Tongue (tissue), 2 donors: ENCODE measurements around the gene CFAP99. TPM values are rescaled to one million over a fixed set of nuclear protein-coding genes. Genes with fewer than 3 reads are reported as not detected.
"Not testable (repeated sequence)": the region's sequence is repeated elsewhere in the genome, so short reads cannot be mapped to it uniquely, and the experiment has no call there.

ENCODE experiments used
- DNase-seq: peaks from one replicate; pipeline ENCODE4 v3.0.0-alpha.2; 2015
- total RNA-seq: library from RNA; depleted of rRNA; stranded (reverse); fragments of >200 nt; gene quantifications from one replicate; pipeline ENCODE4 v1.2.3, GENCODE V29; 2014

The CFAP99 gene
- total RNA-seq, 1 donor from 2014 or later = not detected

DNA sequence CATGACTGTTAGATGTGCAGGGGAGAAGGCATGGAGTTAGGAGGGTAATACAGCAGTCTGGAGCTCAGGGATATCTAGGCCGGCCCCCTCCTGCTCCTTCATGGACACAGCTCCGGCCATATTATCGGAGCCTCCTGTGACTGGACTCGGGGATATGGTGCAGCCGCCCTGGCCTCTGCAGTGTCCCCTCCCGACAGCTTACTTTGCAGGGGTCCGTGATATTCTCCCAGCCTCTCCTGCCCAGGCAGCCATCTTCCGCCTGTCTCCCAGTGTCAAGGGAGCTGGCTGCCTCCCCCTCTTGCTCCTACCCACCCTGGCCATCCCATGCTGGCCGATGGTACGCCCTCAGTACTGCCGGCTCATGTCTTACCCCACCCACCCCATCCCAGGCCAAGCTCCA is 30.3 kb downstream of the CFAP99 start:
- DNase-seq = no peak

DNA sequence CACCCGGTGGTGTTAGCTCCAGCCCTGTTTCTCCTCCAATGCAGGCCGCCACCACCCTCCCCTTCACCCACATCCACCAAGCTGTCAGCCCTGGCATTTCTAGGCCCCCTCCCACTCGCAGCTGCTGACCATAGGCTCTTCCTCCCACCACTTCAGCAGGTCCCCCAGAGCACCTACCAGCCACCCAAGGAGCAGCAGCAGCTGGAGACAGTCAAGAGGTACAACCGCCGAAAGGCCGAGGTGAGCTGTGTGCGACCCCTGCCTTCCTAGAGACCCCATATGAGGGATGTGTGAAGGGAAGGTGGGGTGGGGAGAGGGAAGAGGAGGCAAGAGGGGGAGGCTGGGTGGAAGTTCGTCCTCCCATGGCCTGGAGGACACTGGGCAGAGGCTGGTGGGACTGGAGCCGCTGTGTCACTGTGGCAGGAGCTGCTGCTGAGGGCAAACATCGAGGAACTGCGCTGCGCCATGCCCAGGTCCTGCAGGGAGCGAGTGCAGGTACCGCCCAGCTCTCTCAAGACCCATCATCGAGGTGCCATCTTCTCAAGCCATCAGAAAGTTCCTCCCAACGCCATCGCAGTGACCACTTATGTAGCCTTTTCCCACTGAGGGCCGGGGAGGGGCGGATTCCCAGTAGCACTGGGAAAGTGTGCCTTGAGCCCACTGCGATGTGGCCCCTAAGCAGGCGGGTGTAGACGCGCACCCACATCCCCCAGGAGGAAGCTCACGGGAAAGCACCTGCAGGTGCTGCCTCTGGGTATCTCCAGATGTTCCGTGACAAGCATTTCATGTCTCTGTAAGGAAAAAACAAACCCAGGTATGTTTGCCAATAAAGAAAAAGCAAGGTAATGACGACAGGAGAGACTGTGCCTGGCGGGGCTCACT is 31.0 kb downstream of the CFAP99 start:
- no peak for DNase-seq

DNA sequence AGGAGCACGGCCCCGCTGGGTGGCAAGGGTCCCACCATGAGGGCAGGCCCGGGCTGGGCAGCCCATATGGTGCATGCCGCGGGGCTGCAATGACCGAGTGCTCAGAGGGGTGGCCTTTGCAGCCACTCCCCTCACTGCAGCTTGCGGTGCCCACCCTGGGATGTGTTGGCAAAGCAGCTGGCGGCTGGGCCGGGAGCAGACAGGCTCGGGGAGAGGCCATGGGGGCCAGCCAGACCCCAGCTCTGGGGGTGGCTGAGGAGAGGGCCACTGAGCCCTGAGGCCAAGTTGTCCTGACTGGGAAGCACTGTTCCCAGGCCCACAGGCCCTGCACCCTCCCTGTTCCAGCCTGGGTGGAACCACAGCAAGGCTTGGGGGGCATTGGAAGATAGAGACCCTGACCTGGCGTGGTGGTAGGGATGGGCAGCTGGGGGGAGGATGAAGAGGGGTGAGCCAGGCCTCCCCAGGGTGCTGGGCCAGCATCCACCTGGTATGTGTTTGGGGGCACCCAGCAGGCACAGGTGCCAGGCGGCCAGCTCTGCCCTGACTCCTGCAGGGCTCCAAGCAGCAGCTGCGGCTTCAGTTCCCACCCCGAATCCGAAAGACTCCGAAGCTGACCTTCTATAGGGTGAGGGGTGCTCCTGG is 31.8 kb downstream of the CFAP99 start:
- no peak for DNase-seq

DNA sequence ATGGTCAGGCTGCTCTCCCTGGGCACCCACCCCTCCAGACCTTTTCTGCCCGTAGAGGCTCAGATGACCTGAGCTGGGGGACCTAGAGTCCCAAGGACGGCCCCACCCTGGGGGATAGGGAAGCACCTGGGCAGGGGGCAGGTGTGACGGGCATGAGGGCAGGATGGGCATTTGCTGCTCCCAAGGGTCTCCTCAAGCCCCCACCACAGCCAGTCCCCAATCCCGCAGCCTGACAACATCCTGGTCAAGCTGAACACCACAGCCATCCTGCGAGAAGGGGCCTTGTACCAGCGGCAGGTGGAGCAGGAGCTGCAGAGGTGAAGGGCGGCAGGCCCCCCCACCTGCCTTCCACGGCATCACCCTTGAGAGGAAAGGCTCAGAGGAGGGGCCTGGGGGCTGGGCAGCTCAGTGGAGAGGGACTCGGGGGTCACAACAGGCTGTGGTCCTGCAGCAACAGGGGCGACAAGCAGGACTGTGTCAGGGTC is 32.3 kb downstream of the CFAP99 start:
- no peak for DNase-seq

DNA sequence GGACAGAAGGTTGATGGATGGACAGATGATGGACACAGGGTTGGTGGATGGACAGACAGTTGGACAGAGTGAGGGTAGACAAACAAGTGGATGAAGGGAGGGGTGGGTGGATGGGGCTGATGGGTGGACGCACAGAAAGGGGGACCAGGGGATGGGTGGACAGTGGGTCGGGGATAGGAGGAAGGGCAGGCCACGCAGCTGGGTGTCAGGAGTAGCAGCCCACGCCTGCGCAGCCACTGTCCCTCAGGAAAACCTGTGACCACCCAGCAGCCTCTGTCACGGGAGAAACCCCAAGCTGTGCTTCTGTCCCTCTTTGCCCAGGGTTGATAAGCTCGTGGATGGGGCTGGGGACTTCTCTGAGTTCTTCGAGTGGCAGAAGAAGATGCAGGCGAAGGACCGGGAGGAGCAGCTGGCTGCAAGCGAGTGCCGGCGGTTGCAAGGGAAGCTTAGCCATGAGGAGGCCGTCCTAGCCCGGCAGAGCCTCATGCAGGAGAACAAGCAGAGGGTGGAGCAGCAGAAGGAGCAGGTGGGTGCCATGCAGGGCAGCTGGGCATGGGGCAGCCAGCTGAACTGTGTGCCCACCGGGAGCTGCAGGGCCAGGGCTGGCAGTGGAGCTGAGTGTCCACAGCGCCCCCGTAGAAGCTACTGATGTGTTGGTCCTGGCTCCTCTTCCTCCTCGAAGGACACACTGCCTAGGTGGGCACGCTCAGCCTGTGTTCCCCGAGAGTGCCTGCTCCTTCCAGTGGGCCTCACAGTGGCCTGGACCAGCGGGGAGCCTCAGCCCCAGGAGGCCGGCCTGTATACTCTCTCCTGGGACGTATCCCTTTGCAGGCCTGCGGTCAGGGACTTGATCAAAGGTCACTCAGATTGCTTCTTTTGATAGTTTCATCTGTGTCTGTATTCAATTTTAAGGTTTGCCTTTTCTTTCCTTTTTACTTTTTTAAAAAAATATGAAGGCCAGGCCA is 33.3 kb downstream of the CFAP99 start:
- no peak for DNase-seq

DNA sequence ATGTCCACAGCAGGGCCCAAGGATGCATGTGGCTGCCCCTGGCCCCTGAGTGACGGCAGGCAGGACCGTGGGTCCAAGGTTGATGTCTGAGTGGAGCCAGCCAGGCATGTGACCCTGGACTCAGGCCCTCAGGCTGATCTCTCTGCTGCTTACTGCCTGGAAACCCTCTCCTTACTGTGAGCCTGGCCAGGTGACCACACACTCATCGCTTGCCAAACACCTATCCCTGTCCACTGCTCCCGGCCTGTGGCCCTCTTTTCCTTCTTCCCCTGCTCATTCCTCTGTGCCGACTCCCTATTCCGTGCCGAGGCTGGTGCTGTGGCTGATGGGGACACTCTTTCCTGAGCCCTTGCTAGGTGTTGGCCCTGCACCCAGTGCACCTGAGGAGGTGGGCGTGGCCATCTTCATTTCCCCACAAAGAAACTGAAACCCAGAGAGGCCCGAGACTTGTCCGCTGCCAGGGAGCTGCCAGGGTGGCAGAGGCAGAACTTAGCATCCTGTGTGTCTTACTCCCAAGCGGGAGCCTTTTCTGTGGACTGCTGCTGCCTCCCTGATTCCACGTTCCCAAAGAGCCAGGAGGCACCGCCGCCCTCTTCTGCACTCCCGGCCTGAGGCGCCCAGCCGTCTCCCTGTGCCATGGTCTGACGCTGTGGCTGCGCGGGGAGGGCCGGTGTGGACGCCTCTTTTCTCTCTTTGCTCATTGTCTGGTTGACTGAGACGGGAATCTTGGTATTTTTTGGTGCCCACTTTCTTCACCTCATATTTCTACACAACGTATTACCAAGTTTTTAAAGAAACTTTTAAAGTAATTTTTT is 38.9 kb downstream of the CFAP99 start:
- DNase-seq = no peak

DNA sequence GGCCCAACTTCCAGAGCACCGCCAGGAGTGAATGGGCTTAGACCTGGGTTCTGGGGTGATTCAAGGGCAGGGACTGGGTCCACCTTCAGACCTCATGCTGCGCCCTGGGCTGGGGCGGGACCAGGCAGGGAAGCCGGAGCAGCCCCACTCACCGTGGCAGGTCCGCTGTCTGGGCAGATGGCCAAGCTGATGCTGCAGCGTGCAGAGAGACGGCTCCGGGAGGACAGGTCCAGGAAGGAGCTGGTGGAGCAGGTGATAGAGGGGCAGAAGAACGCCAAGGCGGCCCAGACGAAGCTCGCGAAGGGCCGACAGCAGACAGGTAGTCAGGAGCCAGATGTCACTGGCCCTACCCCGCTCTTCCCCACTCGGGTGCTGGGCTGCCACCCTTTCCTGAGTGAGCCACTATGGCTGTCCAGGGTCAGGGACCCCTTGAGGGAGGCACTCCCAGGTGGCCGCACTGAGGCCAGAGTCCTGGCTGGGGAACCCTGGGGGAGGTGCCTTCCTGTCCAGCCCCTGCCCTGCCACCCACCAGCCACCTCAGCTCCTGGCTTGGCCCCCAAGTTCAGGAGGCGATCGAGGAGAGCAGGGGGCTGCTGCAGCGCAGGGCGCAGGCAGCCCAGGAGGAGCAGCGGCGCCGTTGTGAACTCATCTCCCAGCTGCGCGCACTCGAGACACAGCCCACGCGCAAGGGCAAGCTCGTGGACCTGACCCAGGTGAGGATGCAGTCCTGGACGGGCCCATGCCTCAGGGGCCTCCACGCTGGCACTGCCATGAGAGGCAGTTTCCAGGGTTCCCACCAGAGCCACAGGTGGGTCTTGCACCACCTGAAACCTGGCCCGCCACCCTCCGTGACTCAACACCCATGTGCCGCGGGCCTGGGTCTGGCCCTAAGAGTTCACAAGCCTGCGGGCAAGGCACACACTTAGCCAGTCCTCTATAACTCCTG is 40.1 kb downstream of the CFAP99 start:
- DNase-seq = no peak

DNA sequence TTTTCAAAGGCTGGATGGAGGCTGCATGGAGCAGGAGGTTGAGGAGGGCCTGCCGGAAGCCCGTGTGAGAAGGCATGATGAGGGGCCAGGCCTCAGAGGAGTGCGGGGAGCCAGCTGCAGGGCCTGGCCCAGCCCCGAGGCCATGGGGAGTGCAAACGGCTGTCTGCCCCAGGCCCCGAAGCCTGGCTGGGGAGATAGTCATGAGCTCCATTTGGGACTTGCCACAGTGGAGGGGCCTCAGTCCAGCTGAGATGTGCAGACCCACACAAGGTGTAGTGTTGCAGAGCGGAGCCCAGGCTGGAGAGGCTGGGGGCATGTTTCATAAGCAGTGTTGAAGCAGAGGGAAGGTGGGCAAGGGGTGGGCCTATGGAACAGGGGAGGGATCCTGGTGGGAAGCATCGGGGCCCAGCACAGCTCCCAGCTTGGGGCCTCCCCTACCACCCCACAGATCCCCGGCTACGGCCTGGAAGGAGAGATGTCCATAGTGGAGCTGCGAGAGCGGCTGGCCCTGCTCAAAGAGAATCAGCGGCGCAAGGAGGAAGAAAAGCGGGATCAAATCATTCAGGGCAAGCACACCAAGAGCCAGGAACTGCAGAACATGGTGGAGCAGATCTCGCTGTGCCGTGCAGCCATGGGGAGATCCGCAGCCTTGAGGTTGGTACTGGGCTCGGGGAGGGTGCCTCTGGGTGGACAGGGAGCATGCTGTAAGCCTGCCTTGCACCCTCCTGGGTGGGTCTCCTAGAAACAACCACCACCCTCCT is 41.0 kb downstream of the CFAP99 start:
- DNase-seq = no peak

DNA sequence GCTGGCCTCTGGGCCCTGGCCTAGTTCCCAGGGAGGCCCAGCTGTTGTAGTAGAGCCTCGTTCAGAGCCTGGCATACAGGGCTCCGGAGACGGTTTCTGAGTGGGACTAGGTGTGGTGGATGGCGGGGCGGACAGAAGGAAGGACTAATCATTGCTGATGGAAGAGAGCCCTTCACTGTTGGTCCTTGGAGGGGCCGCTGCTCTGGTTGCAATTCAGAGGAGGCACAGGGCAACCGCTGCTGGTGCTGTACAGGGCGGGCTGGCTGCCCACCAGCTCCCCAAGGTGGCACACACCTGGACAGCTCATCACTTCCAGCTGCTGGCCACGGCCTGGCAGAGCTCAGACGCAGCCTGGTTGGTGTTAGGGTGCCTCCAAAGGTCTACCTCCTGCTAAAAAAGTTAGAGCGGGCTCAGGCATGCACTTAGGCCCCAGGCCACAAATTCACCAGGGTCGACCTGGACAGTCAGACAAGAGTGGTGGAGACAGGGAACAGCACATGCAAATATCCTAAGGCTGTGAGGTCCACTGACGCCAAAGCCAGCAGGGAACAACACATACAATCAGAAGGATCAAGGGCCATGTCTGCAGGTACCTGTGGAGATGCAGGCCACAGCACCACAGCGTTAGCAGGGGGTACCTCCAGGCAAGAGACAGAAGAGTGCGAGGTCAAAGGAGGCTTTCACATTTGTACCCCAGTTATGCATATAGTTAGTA is 42.6 kb downstream of the CFAP99 start:
- DNase-seq = no peak

DNA sequence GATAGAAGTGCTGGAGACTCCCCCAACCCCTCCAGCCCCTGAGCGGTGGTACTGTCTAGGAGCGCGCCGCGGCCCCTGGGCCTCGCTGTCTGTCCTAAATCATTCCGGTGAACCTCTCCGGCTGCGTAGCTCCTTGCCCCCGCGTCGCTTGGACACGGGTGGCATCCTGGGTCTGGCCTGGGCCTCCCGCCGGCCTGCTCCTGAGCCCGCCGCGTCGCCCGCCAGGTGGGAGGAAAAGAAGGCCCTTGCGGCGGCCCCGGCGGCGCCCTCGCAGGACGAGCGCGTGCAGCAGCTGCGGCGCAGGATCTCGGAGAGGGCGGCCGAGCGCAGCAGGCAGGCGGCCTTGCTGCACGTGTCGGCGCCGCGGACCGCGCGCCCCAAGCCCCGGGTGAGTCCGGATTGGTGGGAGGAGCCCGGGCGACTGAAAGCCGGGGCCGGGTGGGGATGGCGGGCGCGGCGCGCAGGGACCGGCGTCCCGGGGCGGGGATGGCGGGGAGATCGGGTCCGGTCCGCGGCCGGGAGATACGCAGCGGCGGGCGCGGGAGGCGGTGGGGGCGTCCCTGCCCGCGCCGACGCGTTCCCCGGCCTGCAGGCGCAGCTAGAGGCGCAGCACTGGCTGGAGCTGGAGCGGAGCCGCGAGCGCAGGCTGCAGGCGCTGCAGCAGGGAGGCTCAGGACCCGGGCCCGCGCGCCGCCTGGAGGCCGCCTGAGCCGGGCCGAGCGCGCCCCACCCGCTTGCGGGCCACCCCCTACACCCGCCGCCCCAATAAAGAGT is 43.6 kb downstream of the CFAP99 start:
- peak; percentile 89 for DNase-seq

DNA sequence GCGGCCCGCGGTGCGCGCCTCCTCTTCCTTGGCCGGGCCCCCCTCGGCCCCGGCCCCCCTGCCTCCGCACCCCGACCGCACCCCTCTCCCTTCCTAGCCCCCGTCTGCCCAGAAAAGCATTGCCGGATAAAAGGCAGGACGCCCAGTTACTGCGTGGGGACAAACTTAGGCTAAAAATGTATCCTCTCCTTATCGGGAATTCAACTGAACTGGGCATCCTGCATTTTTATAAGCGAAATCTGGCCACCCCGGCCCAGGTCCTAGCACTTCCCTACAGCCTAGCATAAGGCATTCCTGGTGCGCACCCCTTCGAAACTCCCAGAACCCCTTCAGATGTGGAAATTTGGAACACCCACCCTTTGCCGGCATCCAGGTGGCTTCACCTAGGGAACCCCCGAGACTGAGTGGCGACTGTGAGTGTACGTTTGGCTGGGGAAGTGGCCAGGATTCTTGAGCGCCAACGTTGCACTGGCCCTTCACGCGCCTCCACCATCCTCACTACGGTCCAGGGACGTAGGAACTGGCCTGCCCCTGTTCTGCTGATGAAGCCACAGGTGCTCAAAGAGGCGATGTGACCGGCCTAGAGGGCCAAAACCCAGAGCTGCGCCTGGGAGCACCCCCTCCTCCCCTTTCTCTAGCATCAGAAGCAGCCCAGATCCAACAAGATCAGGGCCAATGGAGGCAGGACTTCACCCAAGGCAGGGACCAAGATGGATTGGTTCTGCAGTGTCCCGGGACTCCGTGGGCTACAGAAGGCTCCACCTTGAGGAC is 44.4 kb downstream of the CFAP99 start:
- DNase-seq = no peak

DNA sequence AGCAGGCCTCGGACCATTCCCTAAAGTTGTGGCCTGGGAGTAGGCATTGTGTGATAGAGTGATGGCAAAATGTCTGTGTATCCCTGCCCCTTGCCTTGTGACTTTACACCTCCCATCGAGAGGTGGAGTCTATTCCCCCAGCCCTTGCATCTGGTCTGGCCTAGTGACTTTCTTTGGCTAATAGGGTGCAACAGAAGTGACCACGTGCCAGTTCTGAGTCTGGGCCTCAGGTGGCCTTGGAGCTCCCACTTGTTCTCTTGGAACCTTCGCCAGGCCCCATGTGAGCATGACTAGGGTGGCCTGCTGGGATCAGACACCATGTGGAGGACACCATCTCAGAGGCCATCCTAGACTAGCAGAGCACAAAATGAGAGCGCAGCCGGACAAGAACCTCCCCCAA is 46.3 kb downstream of the CFAP99 start:
- no peak for DNase-seq

DNA sequence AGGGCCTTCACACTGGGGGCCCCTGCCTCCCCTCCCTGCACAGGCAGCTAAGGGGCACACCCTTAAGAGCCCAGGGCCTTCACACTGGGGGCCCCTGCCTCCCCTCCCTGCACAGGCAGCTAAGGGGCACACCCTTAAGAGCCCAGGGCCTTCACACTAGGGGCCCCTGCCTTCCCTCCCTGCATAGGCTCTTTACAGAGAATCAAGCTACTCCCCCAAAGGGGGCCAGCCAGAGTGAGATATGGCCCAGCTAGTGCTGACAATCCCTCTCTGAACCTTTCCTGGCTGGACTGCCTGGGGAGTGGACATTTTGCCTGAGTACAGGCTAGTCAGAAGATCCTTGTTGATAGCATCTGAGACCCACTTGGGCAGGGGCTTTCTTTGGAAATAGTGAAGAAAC is 46.8 kb downstream of the CFAP99 start:
- not testable (repeated sequence) for DNase-seq

DNA sequence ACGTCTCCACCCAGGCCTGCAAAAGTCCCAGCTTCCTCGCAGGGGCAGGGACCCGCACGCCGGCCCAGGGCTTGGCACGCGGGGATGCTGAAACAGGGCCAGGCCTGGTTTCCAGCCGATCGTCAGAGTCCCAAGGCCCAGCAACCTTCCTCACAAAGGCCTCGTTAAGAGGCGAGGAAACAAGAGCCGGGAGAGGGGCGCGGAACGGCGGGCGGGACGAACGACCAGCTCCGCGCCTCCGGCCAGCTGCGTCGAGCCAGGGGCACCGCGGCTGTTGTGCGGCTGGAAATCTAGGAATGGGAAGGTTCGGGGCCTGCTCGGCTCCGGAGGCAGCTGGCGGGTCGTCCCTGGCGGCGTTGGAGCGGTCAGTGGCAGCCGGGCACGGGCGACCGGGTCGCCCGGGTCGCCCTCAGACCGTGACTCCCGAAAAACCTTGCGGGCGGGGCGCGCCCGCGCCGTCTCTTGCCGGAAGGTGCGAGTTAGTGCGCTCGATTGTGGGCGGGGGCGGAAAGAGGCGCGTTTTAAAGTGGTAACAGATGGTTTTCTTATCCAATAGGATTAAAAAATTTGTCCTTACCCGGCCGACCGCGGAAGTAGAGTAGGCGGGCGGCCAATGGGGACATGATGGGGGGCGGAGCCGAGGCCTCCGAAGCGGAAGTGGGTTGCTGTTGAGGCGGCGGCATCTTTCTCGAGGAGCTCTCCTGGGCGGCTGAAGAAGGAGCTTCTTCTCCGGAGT is 49.9 kb downstream of the CFAP99 start, which contains the start of gene RNF4:
Gene RNF4 (plus strand): TSS at position 651 of the 736 bp plus-strand sequence. CDS start 21,388 bp downstream, outside the sequence.
- peak; percentile 99 for DNase-seq

DNA sequence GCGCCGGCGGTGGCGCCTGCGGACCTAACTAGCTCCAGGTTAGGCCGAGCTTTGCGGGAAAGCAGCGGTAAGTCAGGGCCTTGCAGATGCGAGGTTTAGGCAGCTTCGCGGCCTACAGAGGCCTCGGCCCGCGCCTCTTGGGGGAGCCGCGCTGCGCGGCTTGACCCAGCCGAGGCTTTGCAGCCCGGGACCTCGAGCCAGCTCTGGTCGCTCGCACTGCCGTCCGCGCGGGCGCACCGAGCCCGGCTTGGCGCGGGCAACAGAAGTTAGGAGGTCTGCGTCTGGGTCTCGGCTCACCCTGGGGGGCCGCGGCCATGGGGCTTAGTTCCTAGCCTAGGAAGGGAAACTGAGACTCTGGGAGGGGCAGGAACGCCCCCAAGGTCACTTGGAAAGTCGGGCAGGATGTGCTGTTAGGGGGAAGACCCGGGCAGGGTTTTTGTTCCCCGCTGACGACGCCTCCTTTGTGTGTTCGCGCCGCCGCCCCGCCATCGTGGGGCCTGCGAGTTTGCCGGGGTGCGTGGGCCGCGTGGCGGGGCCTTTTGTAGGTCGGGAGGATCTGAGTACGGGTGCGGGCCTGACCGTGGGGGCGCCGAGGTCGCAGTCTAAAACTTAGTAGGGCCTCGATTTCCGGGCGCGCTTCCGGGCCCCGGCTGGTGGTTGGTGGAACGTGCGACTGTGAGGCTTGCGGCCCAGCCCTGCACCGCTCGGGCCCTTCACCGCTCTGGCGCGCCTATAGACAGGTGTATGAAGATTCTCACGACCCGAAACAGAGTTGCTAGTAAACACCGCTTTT is 50.6 kb downstream of the CFAP99 start:
- DNase-seq = peak; percentile 47
